Gastroesophageal sphincter (tissue), 4 donors: ENCODE data around the gene CTSZ. TPM values are rescaled to one million over a fixed set of nuclear protein-coding genes. Genes with fewer than 3 reads are reported as not detected.

ENCODE experiments used
- ATAC-seq: fragments of 150-250 bp; one replicate; pipeline ENCODE4 v1.9.1; 2016; ENCODE audit warnings: mild to moderate bottlenecking, moderate library complexity
- H3K27ac ChIP-seq, 4 donors: fragments of 200-600 bp; sonication (generic) in 3 of 4; 1 replicate in 3 of 4; 2 replicates in 1 of 4; pipeline ENCODE4 v1.5.1; 2016 to 2019
- H3K27me3 ChIP-seq: fragments of 200-600 bp; sonication (generic); one replicate; pipeline ENCODE4 v1.5.1; 2019
- H3K36me3 ChIP-seq, 2 donors: fragments of 200-600 bp; sonication (generic); one replicate each; pipeline ENCODE4 v1.5.1; 2019; ENCODE audit warnings: control low read depth in 1 of 2
- H3K4me1 ChIP-seq, 3 donors: fragments of 200-600 bp; sonication (generic); 1 replicate in 2 of 3; 2 replicates in 1 of 3; pipeline ENCODE4 v1.5.1; 2016 to 2019; ENCODE audit warnings: control low read depth in 2 of 3
- H3K4me3 ChIP-seq, 2 donors: fragments of 200-600 bp; sonication (generic); one replicate each; pipeline ENCODE4 v1.5.1; 2019; ENCODE audit warnings: mild to moderate bottlenecking in 1 of 2, moderate library complexity in 1 of 2
- H3K9me3 ChIP-seq, 3 donors: fragments of 200-600 bp; sonication (generic); one replicate each; pipeline ENCODE4 v1.5.1; 2017 to 2019; ENCODE audit warnings: control low read depth in 2 of 3
- EP300 ChIP-seq: sonication (generic); formaldehyde crosslinking; IDR thresholded peaks from one replicate; pipeline ENCODE4 v1.6.1; 2017; ENCODE audit warnings: antibody characterized with exemption, mild to moderate bottlenecking
- POLR2A ChIP-seq, 2 donors: fragments of 450-650 bp; IDR thresholded peaks; one replicate each; pipeline ENCODE4 v1.6.1; 2017; ENCODE audit warnings: antibody characterized with exemption in 2 of 2, mild to moderate bottlenecking in 2 of 2, moderate library complexity in 1 of 2
- POLR2AphosphoS5 ChIP-seq: sonication (generic); formaldehyde crosslinking; IDR thresholded peaks from one replicate; pipeline ENCODE4 v1.6.1; 2017; ENCODE audit warnings: antibody characterized with exemption
- WGBS, 2 donors: methylation state at CpG; one replicate each; pipeline ENCODE4 v1.1.5; 2018; ENCODE audit warnings: low coverage in 1 of 2; 5-methylcytosine and 5-hydroxymethylcytosine counted together
- total RNA-seq, 4 donors: library from RNA; depleted of rRNA; stranded (reverse); fragments of >200 nt; gene quantifications; one replicate each; pipeline ENCODE4 v1.1.0, GENCODE V29; 2016
- TF ChIP-seq, protein P1 (sequence below), 4 experiments: fragments of 200-600 bp in 2 of 4; fragments of 450-650 bp in 2 of 4; sonication (generic) in 1 of 4; IDR thresholded peaks; one replicate each; pipeline ENCODE4 v1.5.1; 2017 to 2019; ENCODE audit warnings: antibody characterized with exemption in 4 of 4, mild to moderate bottlenecking in 2 of 4, moderate library complexity in 2 of 4

CTSZ gene
- total RNA-seq, 4 donors from 2014 or later = 167 to 222 (median 176) TPM

DNA sequence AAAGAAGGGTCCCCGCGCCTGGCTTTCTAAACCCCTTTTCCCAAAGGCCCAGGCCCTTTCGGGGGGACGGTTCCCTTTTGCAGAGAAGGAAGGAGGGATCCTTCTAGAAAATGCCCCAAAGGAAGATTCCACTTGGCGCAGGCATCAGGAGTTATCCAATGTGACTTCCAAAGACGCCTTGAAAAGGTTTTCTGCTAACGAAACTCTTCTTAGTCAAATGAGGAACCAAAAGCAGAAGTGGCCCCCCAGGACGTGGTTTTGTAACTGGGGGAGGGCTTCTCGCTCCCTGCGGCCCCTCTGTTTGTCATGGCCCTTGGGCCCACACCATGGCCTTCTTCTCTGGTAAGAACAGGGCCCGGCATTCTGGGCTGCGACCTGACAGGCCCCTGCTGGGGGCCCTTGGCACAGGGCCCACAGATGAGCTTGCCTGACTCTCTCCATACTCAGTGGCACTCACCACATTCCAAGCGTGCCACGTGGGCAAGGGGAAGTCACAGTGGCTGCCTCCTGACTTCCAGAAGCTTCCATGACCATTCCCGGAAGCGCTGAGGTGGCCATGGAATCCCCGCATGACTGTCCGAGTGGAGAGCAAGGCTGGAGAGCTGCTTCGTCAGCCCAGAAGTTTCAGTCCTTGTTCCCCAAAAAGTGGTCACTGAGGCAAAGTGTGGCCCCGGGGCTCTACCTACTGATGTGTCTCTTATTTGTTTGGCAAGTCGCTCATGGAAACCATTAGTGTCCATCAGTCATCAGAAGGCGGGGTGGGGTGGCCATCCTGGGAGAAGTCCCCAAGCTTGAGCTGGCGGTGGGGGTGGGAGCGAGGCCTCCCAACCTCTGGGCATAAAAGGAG, 834 bp upstream of the CTSZ start:
- WGBS, 2 donors = 94% methylated on average over 5 to 8 of the region's 24 CpGs
- Histone ChIP-seq H3K4me1 (peaks cover 0 to 46% (median 28%) of the 10 kb centered on the region in 3 donors), H3K36me3 (peaks cover 0 to 17% of the 10 kb centered on the region in 2 donors), H3K27ac (peak overlapping the region; percentile 47 to 91 (median 88)), H3K9me3 (no peaks in the 10 kb centered on the region), H3K27me3 (no peaks in the 10 kb centered on the region), H3K4me3 (peak overlapping the region; percentile 73 to 91)
- no peak for ATAC-seq
- TF ChIP-seq POLR2A (IDR thresholded peaks at IDR 0.05) (no peak), EP300 (no peak), POLR2AphosphoS5 (no peak)
- TF ChIP-seq, protein P1, sequence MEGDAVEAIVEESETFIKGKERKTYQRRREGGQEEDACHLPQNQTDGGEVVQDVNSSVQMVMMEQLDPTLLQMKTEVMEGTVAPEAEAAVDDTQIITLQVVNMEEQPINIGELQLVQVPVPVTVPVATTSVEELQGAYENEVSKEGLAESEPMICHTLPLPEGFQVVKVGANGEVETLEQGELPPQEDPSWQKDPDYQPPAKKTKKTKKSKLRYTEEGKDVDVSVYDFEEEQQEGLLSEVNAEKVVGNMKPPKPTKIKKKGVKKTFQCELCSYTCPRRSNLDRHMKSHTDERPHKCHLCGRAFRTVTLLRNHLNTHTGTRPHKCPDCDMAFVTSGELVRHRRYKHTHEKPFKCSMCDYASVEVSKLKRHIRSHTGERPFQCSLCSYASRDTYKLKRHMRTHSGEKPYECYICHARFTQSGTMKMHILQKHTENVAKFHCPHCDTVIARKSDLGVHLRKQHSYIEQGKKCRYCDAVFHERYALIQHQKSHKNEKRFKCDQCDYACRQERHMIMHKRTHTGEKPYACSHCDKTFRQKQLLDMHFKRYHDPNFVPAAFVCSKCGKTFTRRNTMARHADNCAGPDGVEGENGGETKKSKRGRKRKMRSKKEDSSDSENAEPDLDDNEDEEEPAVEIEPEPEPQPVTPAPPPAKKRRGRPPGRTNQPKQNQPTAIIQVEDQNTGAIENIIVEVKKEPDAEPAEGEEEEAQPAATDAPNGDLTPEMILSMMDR (IDR thresholded peaks at IDR 0.05) = no peak

DNA sequence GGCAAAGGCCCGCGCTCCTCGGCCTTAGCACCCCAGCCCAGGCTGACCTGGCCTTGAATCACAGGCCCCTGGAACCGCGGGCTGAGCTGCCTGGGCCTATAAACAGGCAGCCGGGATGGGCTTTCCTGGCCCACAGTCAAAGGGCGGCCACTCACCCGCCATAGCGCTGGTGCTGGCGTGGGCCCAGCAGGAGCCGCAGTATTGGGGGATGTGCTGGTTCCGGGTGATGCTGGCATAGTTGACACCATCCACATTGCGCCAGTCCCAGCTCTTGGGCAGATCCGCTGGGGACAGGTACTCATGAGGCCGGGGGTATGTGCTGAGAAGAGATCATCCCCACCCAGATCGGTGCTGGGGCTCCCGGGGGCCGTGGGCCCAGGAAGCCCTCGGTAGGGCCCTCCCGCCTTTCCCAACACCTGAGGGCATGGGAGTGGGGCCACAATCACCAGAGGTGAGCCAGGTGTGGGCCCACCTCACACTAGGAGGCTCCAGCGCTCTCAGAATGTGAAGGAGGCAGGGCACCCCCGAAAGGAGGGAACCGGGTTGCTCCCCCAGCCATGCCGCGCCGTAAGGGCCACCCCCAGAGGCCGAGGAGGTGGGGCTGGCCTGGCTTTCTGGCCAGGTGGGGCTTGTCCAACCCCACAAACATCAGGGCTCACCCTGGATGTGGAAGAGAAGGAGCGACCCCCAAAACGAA, 739 bp downstream of the CTSZ start:
- TF ChIP-seq POLR2A (IDR thresholded peaks at IDR 0.05) (no peak), EP300 (no peak), POLR2AphosphoS5 (no peak)
- TF ChIP-seq, protein P1 (IDR thresholded peaks at IDR 0.05) = no peak
- Histone ChIP-seq H3K27ac (peak overlapping the region; percentile 47 to 91 (median 88)), H3K4me1 (peaks cover 0 to 50% (median 28%) of the 10 kb centered on the region in 3 donors), H3K4me3 (peak overlapping the region; percentile 73 to 91), H3K27me3 (no peaks in the 10 kb centered on the region), H3K9me3 (no peaks in the 10 kb centered on the region), H3K36me3 (peaks cover 0 to 30% of the 10 kb centered on the region in 2 donors)
- no CpG with 5 or more reads among the region's 29 CpGs for WGBS, 2 donors
- no peak for ATAC-seq

DNA sequence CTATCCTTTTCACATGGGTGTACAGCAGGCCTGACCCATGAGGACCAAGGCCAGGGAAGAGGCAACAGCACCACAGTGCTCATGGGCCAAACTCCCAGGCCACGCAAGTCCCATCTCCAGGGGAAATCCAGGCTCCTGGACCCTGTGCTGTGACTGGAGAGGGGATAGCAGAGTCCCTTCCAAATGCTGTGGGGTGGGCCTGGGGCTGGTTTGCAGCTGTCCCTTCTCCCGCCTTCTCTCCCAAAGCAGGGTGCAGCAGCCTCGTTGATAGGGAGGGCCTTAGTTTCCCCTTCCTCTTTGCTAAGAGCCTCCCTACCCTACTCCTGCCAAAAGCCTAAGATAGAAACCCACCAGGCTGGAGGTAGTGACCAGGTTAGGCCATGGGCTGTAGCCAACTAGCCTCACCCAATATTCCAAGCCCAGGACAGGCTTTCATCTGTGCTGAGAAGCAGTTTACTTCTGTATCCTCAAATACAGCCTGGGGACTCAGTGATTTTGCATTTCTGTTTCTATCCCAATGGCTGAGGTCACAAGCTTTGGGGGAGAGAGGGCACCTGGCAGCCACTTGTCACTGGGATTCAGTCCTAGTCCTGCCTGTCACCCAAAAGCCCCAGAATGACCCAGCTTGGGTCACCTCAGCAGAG, 1.4 kb downstream of the CTSZ start:
- peak overlapping the region in 3 of 4 donors; percentile 87 to 91 (median 89) for H3K27ac ChIP-seq
- H3K4me1 ChIP-seq = peaks cover 0 to 50% (median 28%) of the 10 kb centered on the region in 3 donors
- no peak for TF ChIP-seq POLR2A (IDR thresholded peaks at IDR 0.05)
- no peak for TF ChIP-seq EP300
- TF ChIP-seq, protein P1 (IDR thresholded peaks at IDR 0.05) = no peak
- TF ChIP-seq POLR2AphosphoS5 = no peak
- WGBS, 2 donors = 80% methylated on average over 1 of the region's 3 CpGs; no CpG with 5 or more reads in 1 of the 2 donors
- H3K36me3 ChIP-seq = peaks cover 0 to 37% of the 10 kb centered on the region in 2 donors
- H3K4me3 ChIP-seq = peak overlapping the region; percentile 73 to 91
- H3K9me3 ChIP-seq = no peaks in the 10 kb centered on the region
- no peak for ATAC-seq
- H3K27me3 ChIP-seq = no peaks in the 10 kb centered on the region

DNA sequence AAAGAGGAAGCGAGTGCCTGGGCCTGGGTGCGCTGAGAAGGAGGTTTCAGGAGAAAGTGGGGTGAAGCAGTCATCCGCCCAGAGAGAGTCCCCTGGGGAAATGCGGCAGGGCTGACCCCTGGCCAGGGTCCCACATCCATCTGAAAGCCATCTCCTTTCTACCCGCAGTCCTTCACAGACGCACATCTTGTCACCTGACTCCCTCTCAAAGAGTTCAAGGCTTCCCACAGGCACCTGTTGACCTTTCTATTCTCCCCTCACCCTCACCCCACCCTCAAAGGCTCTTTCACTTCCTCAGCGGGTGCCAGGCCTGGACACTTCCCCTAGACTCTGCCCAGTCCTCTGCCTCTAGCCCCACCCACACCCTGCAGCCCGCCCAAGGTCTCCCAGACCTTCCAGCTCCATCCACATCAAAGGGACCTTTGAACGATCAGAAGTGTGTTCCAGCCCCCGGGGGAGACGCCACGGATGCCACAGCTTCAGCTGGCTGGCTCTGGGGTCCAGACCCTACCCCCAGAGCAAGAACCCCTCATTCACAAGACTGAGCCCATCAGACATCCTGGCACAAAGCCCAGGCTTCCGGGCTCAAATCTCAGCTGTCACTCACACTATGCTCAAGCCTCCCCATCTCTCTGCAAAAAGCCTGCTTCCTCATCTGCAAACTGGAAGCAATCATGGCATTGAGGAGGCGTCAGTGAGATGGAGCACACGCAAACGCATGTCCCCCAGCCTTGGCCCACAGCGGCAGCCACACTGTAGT, 2.1 kb downstream of the CTSZ start:
- Histone ChIP-seq H3K4me3 (peak overlapping the region in 1 of 2 donors; percentile 91), H3K9me3 (no peaks in the 10 kb centered on the region), H3K36me3 (peaks cover 0 to 44% of the 10 kb centered on the region in 2 donors), H3K27me3 (no peaks in the 10 kb centered on the region), H3K27ac (peak overlapping the region in 3 of 4 donors; percentile 87 to 91 (median 89)), H3K4me1 (peaks cover 0 to 50% (median 28%) of the 10 kb centered on the region in 3 donors)
- peak; percentile 37 for ATAC-seq
- TF ChIP-seq POLR2A (IDR thresholded peaks at IDR 0.05) = no peak
- TF ChIP-seq, protein P1 (IDR thresholded peaks at IDR 0.05) = no peak
- no peak for TF ChIP-seq POLR2AphosphoS5
- TF ChIP-seq EP300 = no peak
- WGBS, 2 donors = 55 to 64% methylated on average over 2 to 6 of the region's 17 CpGs
